Transverse colon (tissue), 4 donors: Measurements from ENCODE around the gene GALNT13.

Experiments
- POLR2AphosphoS5 ChIP-seq, 3 donors: sonication (generic); formaldehyde crosslinking; IDR thresholded peaks; one replicate each; pipeline ENCODE4 v1.6.1; 2016; ENCODE audit warnings: antibody characterized with exemption in 3 of 3
- TF ChIP-seq, protein P1 (sequence below), 5 experiments: fragments of 200-600 bp in 3 of 5; fragments of 450-650 bp in 2 of 5; sonication (generic) in 3 of 5; IDR thresholded peaks; 1 replicate in 2 of 5; 2 replicates in 3 of 5; pipeline ENCODE4 v1.5.1; 2016 to 2017; ENCODE audit warnings: antibody characterized with exemption in 5 of 5, inconsistent platforms in 3 of 5, mild to moderate bottlenecking in 2 of 5, moderate library complexity in 1 of 5

DNA sequence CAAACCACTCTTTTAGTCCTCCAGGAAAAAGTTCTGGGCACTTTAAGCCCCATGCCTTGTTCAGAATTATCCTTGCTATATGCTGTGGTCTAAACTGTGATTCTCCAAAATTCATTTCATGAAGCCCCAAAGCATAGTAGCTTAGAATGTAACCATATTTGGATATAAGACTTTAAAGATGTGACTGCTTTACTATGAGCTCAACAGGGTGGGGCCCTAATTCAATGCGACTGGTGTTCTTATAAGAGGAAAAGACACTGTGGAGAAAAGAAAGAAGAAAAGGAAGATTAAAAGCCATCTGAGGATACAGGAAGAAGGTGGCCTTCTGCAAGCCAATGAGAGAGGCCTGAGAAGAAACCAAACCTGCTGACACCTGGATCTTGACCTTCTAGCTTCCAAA lies 174.8 kb downstream of the GALNT13 start:
- TF ChIP-seq, protein P1, sequence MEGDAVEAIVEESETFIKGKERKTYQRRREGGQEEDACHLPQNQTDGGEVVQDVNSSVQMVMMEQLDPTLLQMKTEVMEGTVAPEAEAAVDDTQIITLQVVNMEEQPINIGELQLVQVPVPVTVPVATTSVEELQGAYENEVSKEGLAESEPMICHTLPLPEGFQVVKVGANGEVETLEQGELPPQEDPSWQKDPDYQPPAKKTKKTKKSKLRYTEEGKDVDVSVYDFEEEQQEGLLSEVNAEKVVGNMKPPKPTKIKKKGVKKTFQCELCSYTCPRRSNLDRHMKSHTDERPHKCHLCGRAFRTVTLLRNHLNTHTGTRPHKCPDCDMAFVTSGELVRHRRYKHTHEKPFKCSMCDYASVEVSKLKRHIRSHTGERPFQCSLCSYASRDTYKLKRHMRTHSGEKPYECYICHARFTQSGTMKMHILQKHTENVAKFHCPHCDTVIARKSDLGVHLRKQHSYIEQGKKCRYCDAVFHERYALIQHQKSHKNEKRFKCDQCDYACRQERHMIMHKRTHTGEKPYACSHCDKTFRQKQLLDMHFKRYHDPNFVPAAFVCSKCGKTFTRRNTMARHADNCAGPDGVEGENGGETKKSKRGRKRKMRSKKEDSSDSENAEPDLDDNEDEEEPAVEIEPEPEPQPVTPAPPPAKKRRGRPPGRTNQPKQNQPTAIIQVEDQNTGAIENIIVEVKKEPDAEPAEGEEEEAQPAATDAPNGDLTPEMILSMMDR (IDR thresholded peaks at IDR 0.05) = no peak
- TF ChIP-seq POLR2AphosphoS5 (IDR thresholded peaks at IDR 0.05) = no peak
